HG03558 (cell line): ENCODE data around the gene SAMD4A.
A peak's percentile ranks its signal among the peaks of the same experiment; 100 is the strongest.
"Not testable (repeated sequence)": the region's sequence is repeated elsewhere in the genome, so short reads cannot be mapped to it uniquely, and the experiment has no call there.

Source experiments
- ATAC-seq: cut with Tn5 transposase; IDR thresholded peaks from one replicate; pipeline ENCODE4 v1.9.1; 2021; ENCODE audit warnings: moderate number of reproducible peaks; ENCODE audit not compliant: unreplicated experiment; ENCODE audit errors: extremely low read depth

The SAMD4A gene

DNA sequence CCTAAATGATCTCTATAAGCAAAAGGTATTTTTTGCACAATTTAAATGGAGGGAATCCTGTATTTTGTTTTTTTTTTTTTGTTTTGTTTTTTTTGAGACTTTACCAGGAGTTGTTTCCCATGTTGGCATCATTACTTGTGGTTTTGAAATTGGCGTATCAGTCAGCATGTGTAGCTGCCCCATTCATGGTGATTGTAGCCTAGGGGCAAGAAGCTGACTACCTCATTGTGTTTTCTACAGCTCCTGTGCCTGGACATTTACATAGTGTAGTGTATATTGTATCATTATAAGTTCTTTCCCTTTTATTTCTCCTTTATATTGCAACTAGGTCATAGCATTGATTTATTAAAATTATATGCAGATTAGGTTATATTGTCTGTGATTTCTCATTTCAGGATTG, 24.5 kb downstream of the SAMD4A start:
- no peak for ATAC-seq

DNA sequence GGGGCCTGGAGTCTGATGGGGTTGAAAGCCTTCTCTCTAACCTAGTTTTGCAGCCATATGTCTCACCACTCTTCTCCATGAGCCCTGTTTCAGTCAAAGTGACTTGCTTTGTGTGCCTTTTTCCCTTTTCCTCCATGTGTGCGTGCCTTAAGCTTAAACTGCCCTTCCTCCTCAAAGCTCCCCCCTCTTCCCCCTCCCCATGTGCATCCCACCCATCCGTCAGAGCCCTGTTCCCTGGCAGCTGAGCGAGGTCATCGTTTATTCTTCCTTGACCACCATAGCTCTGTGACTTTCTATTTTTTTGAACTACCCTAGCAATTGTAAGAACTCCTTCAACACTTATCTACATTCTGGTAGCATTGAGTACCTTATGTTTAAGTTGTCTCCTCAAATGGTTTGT, 24.9 kb downstream of the SAMD4A start:
- no peak for ATAC-seq

DNA sequence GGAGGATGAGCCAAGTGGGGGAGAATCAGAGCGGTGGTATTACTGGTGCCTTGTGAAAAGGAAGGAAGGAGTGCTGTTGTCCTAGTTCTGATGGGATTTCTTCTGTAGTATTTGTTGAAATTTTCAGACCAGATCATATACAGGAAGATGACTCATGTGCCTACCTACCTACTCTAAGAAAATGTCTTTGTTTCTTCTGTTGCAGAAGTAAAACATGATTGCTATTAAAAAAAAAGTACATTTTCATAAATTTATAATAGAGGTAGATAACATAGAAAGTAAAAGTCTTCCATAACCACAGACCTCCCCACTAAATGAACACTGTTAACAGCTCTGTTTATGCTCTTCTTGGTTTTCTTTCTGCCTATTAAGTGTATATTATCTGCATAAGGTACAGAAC, 26.9 kb downstream of the SAMD4A start:
- ATAC-seq: no peak

DNA sequence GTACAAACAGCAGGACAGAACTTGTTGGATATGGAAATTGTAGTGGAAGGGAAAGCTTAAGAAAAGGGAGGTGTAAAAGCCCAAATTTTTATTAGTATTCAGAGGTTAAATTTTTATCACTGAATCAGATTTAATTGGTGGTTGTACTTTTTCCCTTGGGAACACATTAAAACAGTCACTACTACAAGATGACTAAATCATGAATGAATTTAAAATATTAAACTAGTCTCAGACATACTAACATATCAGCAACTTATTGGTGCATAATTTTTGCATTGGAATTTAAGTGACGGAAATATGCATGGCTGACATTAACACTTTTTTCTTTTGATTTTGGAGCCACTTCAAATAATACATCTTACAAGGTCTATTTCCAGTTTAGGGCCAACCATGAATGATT, 27.6 kb downstream of the SAMD4A start:
- ATAC-seq: no peak

DNA sequence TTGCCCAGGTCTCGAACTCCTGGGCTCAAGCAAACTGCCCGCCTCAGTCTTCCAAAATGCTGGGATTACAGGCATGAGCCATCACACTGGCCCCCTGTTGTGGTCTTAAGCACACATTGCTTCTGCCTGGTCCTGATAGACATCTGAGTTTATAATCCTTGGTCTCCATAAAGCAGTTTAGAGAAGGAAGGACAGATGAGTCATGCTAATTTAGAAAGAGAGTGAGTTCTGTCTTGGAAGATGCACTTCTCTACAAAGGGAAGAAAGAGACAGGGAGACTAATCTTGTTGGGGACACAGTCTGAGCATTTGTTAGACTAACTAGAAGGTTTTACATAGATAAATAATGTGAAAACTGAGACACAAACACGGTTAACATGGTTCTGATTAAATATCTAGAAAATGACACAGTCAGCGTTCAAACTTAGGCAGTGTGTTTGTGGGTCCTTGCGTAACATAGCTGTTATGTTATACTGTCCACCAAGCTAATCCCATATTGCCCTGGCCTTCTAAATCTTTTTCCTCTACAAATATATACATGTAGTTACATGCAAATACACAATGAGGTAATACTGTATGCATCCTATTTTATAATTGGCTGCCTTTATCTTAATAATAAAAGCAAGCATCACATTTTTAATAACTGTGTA, 31.0 kb downstream of the SAMD4A start:
- ATAC-seq: no peak

DNA sequence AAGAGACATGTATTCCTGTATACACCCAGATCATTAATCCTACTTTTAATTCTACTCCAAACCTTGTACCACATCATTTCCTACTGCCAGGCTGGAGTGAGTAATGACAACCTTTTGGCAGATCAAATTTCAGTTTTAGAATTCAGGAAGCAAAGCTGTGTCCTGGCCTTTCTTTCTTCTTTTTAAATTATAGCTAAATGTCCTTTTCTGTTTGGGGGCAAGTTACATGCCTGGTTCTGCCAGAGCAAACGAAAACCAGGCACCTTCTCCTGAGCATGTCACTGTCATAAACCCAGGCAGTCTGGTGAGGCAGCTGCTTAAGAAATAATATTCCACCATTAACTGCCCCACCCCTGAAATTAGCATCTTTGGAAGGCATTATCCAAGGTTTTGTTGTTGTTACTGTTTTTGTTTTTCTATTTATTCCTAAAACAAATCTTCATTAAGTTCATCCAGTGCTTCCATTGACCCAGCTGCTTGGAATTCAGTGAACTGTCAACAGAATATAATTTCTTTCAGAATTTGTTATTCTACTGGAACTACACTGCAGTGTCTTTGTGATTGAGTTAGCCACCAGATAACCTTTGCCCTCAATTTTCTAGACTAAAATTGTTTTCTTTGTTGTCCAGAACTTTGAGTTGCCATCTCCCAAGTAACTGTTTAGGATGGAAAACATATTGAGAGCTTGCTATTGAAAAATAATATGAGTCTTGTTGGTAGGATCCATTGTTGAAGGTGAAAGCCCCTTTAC, 33.2 kb downstream of the SAMD4A start:
- ATAC-seq: no peak

DNA sequence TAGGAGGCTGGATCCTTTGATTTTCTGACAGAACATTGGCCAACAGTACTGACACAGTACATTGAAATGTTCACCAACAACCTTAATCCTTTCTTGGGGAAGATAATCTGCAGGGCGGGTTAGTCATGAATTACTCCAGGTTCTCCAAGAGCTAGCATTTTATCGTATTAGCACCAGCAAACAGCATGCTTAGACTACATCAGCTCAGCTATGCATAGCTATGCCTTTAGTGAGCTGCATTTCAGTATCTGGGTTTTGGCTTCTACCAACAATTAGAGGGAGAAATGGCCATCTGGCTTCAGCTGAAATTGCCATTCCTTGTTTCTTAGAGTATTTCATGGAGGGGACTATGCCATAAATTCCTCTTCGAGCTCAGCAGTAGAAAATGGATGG, 33.8 kb downstream of the SAMD4A start:
- ATAC-seq: no peak

DNA sequence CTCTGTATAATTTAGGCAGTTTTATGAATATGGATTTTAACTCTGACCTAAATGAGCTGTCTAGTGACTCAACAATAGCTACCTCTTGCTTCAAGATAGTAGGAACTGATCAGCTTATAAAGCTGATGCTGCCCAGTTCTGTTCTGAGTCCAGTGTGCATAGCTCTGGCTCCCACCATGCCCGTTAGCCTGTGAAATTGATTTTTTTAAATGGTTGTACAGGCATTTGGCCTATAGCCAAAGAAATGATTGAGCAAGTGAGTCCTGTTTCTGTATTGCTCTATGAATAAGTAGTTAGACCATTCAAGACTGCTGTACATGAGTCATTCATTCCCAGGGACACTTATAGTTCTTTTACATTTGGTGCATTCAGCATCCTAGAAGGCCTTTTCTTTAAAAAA, 36.4 kb downstream of the SAMD4A start:
- no peak for ATAC-seq

DNA sequence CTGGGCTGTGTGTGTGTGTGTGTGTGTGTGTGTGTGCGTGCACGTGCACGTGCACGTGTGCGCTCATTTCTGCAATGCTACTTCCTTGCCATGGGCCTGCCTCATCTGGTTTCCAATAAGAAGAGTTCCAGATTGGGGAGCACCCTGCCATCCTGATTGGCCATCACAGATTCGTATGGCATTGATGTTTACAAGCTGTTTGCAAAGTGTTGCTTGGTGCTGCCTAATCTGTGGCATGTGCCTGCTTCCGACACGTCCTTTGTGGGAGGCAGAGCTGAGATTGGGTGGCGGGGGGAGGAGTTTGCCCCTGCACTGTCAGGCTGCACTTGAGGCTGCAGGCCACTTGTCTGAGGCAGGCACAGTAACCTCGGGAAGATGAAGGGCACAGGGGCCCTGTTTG, 39.2 kb downstream of the SAMD4A start:
- no peak for ATAC-seq

- no peak for ATAC-seq
These were observed 39.8 kb downstream of the SAMD4A start for GRCh38 chr14:54606631-54607133.

GRCh38 chr14:54609576-54609975, 42.6 kb downstream of the SAMD4A start:
- ATAC-seq: no peak

GRCh38 chr14:54610051-54610977, 43.4 kb downstream of the SAMD4A start:
- no peak for ATAC-seq

- no peak for ATAC-seq
These were observed 47.4 kb downstream of the SAMD4A start for GRCh38 chr14:54614296-54614695.

- no peak for ATAC-seq
These were observed 50.5 kb downstream of the SAMD4A start for GRCh38 chr14:54617467-54617866.

- ATAC-seq: no peak
These were observed 54.8 kb downstream of the SAMD4A start for GRCh38 chr14:54621686-54622085.

GRCh38 chr14:54622192-54622958, 55.4 kb downstream of the SAMD4A start:
- peak; percentile 86 for ATAC-seq

- ATAC-seq: no peak
These were observed 56.5 kb downstream of the SAMD4A start for GRCh38 chr14:54623279-54624004.

DNA sequence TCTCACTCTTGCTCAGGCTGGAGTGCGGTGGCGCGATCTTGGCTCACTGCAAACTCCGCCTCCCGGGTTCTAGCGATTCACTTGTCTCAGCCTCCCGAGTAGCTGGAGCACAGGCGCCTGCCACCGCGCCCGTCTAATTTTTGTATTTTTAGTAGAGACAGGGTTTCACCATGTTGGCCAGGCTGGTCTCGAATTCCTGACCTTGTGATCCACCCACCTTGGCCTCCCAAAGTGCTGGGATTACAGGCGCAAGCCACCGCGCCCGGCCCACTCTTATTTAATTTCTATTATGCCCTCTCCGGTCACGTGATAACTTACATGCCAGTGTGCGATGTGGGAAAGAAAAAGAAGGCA, 57.1 kb downstream of the SAMD4A start:
- ATAC-seq: not testable (repeated sequence)

GRCh38 chr14:54625112-54625511, 58.2 kb downstream of the SAMD4A start:
- ATAC-seq: no peak

- ATAC-seq: no peak
These were observed 60.3 kb downstream of the SAMD4A start for GRCh38 chr14:54627219-54627539.
